Keratinocyte (primary cell): ENCODE results near the gene ST6GAL1. TPM values are rescaled to one million over a fixed set of nuclear protein-coding genes. Genes with fewer than 3 reads are reported as not detected.
A peak's percentile ranks its signal among the peaks of the same experiment; 100 is the strongest.

Experiments used
- DNase-seq: peaks from one replicate; pipeline ENCODE4 v3.0.0-alpha.2; 2011; ENCODE audit warnings: low read depth, missing footprints, low spot score
- FAIRE-seq: peaks from 2 replicates; lab custom pipeline; 2011; peaks lifted over from hg19 to GRCh38; lab: Jason Lieb, UNC
- H2AFZ ChIP-seq: 2 replicates; pipeline ENCODE4 v1.6.0; 2012; ENCODE audit warnings: low read length, control low read depth, inconsistent platforms; ENCODE audit not compliant: control insufficient read depth
- H3K27ac ChIP-seq: 2 replicates; pipeline ENCODE4 v1.5.1; 2011; ENCODE audit warnings: low read length; ENCODE audit not compliant: control insufficient read depth, insufficient read depth
- H3K27me3 ChIP-seq: 3 replicates; pipeline ENCODE4 v1.6.0; 2011; ENCODE audit warnings: low read length; ENCODE audit not compliant: control insufficient read depth, insufficient read depth; ENCODE audit errors: extremely low read depth
- H3K36me3 ChIP-seq, 2 experiments: 2 replicates in 1 of 2; 3 replicates in 1 of 2; pipeline ENCODE4 v1.5.1; 2011; ENCODE audit warnings: low read length in 2 of 2, mild to moderate bottlenecking in 1 of 2; ENCODE audit not compliant: control insufficient read depth in 2 of 2, insufficient read depth in 2 of 2; ENCODE audit errors: extremely low read depth in 1 of 2
- H3K4me1 ChIP-seq: 3 replicates; pipeline ENCODE4 v1.5.1; 2011; ENCODE audit warnings: low read length; ENCODE audit not compliant: control insufficient read depth, insufficient read depth; ENCODE audit errors: extremely low read depth
- H3K4me2 ChIP-seq: 3 replicates; pipeline ENCODE4 v1.6.0; 2011; ENCODE audit warnings: low read depth, low read length; ENCODE audit not compliant: control insufficient read depth, insufficient read depth; ENCODE audit errors: extremely low read depth
- H3K4me3 ChIP-seq, 3 experiments: fragments of 200-600 bp in 1 of 3; sonication (generic) in 1 of 3; 2 replicates in 2 of 3; 3 replicates in 1 of 3; pipeline ENCODE4 v1.5.1; 2011 to 2016; ENCODE audit warnings: low read length in 3 of 3, mild to moderate bottlenecking in 3 of 3, control low read depth in 2 of 3, inconsistent platforms in 1 of 3, low read depth in 1 of 3, mixed read lengths in 1 of 3, mixed run types in 1 of 3, moderate library complexity in 1 of 3; ENCODE audit not compliant: control insufficient read depth in 2 of 3, insufficient read depth in 2 of 3; ENCODE audit errors: extremely low read depth in 1 of 3
- H3K79me2 ChIP-seq: 2 replicates; pipeline ENCODE4 v1.6.0; 2012; ENCODE audit warnings: low read length; ENCODE audit not compliant: control insufficient read depth, insufficient read depth
- H3K9ac ChIP-seq: 3 replicates; pipeline ENCODE4 v1.6.0; 2011; ENCODE audit warnings: low read length; ENCODE audit not compliant: control insufficient read depth, insufficient read depth; ENCODE audit errors: extremely low read depth
- H3K9me1 ChIP-seq: 3 replicates; pipeline ENCODE4 v1.6.0; 2011; ENCODE audit warnings: low read length; ENCODE audit not compliant: control insufficient read depth, insufficient read depth; ENCODE audit errors: extremely low read depth
- H3K9me3 ChIP-seq: 2 replicates; pipeline ENCODE4 v1.5.1; 2012; ENCODE audit warnings: low read depth, low read length; ENCODE audit not compliant: control insufficient read depth
- H4K20me1 ChIP-seq: 3 replicates; pipeline ENCODE4 v1.6.0; 2011; ENCODE audit warnings: low read length; ENCODE audit not compliant: control insufficient read depth, insufficient read depth; ENCODE audit errors: extremely low read depth
- CTCF ChIP-seq, 3 experiments: IDR thresholded peaks in 1 of 3; conservative IDR thresholded peaks in 1 of 3; optimal IDR thresholded peaks in 1 of 3; 2 replicates in 2 of 3; 3 replicates in 1 of 3; pipeline versions ENCODE3 to v1.5.1; 2011; ENCODE audit warnings: low read length in 3 of 3, mild to moderate bottlenecking in 3 of 3, moderate library complexity in 2 of 3, control low read depth in 1 of 3, inconsistent platforms in 1 of 3; ENCODE audit not compliant: insufficient read depth in 2 of 3; ENCODE audit errors: extremely low read depth in 1 of 3
- EZH2 ChIP-seq: IDR thresholded peaks from one replicate; pipeline ENCODE4 v1.6.1; 2012; ENCODE audit warnings: inconsistent platforms, mild to moderate bottlenecking, low read length, moderate library complexity
- dilution Hi-C: fragments of 300-500 bp; cut with MboI; formaldehyde crosslinking; loops from one replicate; pipeline ENCODE4 v1.7.0; 2020; ENCODE audit warnings: low sequenced_read_pairs; ENCODE audit not compliant: extremely low pct_ligation_motif_present
- polyA plus RNA-seq, 5 experiments: library from polyadenylated mRNA; depleted of rRNA in 3 of 5; stranded (reverse) in 3 of 5; stranded (forward) in 1 of 5; unstranded in 1 of 5; fragments of >200 nt; gene quantifications; 1 replicate in 1 of 5; 2 replicates in 3 of 5; 3 replicates in 1 of 5; pipeline versions ENCODE4 v1.2.1 to v1.2.3, GENCODE V29; 2011 to 2012; ENCODE audit warnings: missing spikeins in 2 of 5, low read depth in 1 of 5, low replicate concordance in 1 of 5

ST6GAL1 gene
- polyA plus RNA-seq, 1 donor (not counting 4 experiments of a cell fraction or from before 2014, with no cell fraction given): 7.5 TPM

GRCh38 chr3:186946756-186947375, 16.5 kb downstream of the ST6GAL1 start:
- TF ChIP-seq CTCF (optimal IDR thresholded peaks at IDR 0.05 in 1 of 3, IDR thresholded peaks at IDR 0.05 in 1 of 3, conservative IDR thresholded peaks at IDR 0.05 in 1 of 3; ENCODE audit: extremely low read depth in 1 of 3, insufficient read depth in 2 of 3, low read length in 3 of 3) (no peak), EZH2 (no peak)
- H3K9me1 ChIP-seq: no peaks in the 10 kb centered on the region
- no peaks in the 10 kb centered on the region for H3K9me3 ChIP-seq
- dilution Hi-C loops: no loop called here
- H3K4me1 ChIP-seq: peaks cover 37% of the 10 kb centered on the region
- H4K20me1 ChIP-seq: no peaks in the 10 kb centered on the region
- no peaks in the 10 kb centered on the region for H3K36me3 ChIP-seq
- no peaks in the 10 kb centered on the region for H3K27me3 ChIP-seq
- H3K9ac ChIP-seq: no peak overlapping the region
- no peaks in the 10 kb centered on the region for H3K79me2 ChIP-seq
- no peak overlapping the region for H3K4me3 ChIP-seq
- FAIRE-seq (no peak), DNase-seq (no peak)
- H2AFZ ChIP-seq: no peak overlapping the region
- no peak overlapping the region for H3K27ac ChIP-seq
- no peak overlapping the region for H3K4me2 ChIP-seq

GRCh38 chr3:186949281-186949982, 19.1 kb downstream of the ST6GAL1 start:
- no peaks in the 10 kb centered on the region for H3K27me3 ChIP-seq
- TF ChIP-seq EZH2: no peak
- no peak overlapping the region for H3K4me3 ChIP-seq
- H3K79me2 ChIP-seq: no peaks in the 10 kb centered on the region
- peak overlapping the region; percentile 42 for H3K4me2 ChIP-seq
- H3K36me3 ChIP-seq: no peaks in the 10 kb centered on the region
- peaks cover 37% of the 10 kb centered on the region for H3K4me1 ChIP-seq
- H4K20me1 ChIP-seq: no peaks in the 10 kb centered on the region
- H2AFZ ChIP-seq: no peak overlapping the region
- no peaks in the 10 kb centered on the region for H3K9me3 ChIP-seq
- H3K9ac ChIP-seq: no peak overlapping the region
- dilution Hi-C loops: no loop called here
- H3K9me1 ChIP-seq: no peaks in the 10 kb centered on the region
- DNase-seq (peak; percentile 17), FAIRE-seq (peak; percentile 73)
- H3K27ac ChIP-seq: peak overlapping the region; percentile 11
